GM12878 (cell line): ENCODE data around the gene SREK1. TPM values are rescaled to one million over a fixed set of nuclear protein-coding genes. Genes with fewer than 3 reads are reported as not detected.

Source experiments
- ATAC-seq: fragments of 200-7000 bp; cut with Tn5 transposase; 3 replicates; pipeline ENCODE4 v1.9.1; 2020; ENCODE audit warnings: mild to moderate bottlenecking, moderate library complexity
- BruUV-seq: library from RNA; stranded (reverse); fragments of 400-500 nt; replicated peaks from 2 replicates; lab custom pipeline; 2021; lab: Mats Ljungman, UMichigan
- CTCF ChIA-PET: fragments of 300-600 bp; sonication (Branson Sonifier 250); formaldehyde crosslinking; extraction: SDS; loops from one replicate; lab custom pipeline; 2021; ENCODE audit warnings: inconsistent platforms; lab: Yijun Ruan, JAX
- POLR2A ChIA-PET: fragments of 350-600 bp; formaldehyde crosslinking; extraction: SDS; loops from one replicate; lab custom pipeline; 2021; ENCODE audit warnings: inconsistent platforms; lab: Charles Lee
- RAD21 ChIA-PET: fragments of 300-600 bp; sonication (Branson Sonifier 250); formaldehyde crosslinking; loops from one replicate; lab custom pipeline; 2023; ENCODE audit warnings: antibody characterized with exemption; ENCODE audit not compliant: unreplicated experiment; lab: Charles Lee
- SMC1A ChIA-PET: fragments of 300-600 bp; sonication (Branson Sonifier 250); formaldehyde crosslinking; loops from one replicate; lab custom pipeline; 2023; ENCODE audit not compliant: unreplicated experiment, uncharacterized antibody; lab: Charles Lee
- DNase-seq: peaks from one replicate; pipeline ENCODE4 v3.0.0-alpha.2; 2011; ENCODE audit warnings: low read depth, low spot score
- FAIRE-seq: peaks from 3 replicates; lab custom pipeline; 2011; peaks lifted over from hg19 to GRCh38; lab: Jason Lieb, UNC
- H2AFZ ChIP-seq: 2 replicates; pipeline ENCODE4 v1.6.0; 2011; ENCODE audit warnings: low read depth, low read length, control low read depth; ENCODE audit not compliant: control insufficient read depth
- H3K27ac ChIP-seq: 2 replicates; pipeline ENCODE4 v1.5.1; 2011; ENCODE audit warnings: control low read depth; ENCODE audit not compliant: control insufficient read depth, insufficient read depth
- H3K27me3 ChIP-seq, 2 experiments: replicated peaks in 1 of 2; 2 replicates each; pipeline versions ENCODE4 v1.6.0 to v1.6.1; 2011; ENCODE audit warnings: low read length in 1 of 2; ENCODE audit not compliant: control insufficient read depth in 2 of 2, insufficient read depth in 2 of 2
- H3K36me3 ChIP-seq, 2 experiments: 2 replicates each; pipeline ENCODE4 v1.5.1; 2011; ENCODE audit warnings: low read length in 1 of 2; ENCODE audit not compliant: control insufficient read depth in 2 of 2, insufficient read depth in 2 of 2
- H3K4me1 ChIP-seq: 2 replicates; pipeline ENCODE4 v1.6.1; 2011; ENCODE audit warnings: mild to moderate bottlenecking, low read length, moderate library complexity, mixed read lengths; ENCODE audit not compliant: control insufficient read depth, insufficient read depth
- H3K4me2 ChIP-seq: 2 replicates; pipeline ENCODE4 v1.6.0; 2011; ENCODE audit warnings: control low read depth; ENCODE audit not compliant: control insufficient read depth, insufficient read depth
- H3K4me3 ChIP-seq: fragments of 200-600 bp; sonication (generic); 2 replicates; pipeline ENCODE4 v1.5.1; 2016
- H3K79me2 ChIP-seq: 2 replicates; pipeline ENCODE4 v1.6.0; 2011; ENCODE audit warnings: low read length; ENCODE audit not compliant: control insufficient read depth, insufficient read depth
- H3K9ac ChIP-seq: 2 replicates; pipeline ENCODE4 v1.8.0; 2011; ENCODE audit warnings: low read length, control low read depth, mixed read lengths; ENCODE audit not compliant: control insufficient read depth, insufficient read depth
- H3K9me3 ChIP-seq: replicated peaks from 3 replicates; pipeline ENCODE4 v1.5.1; 2011; ENCODE audit warnings: mild to moderate bottlenecking, low read length; ENCODE audit not compliant: control insufficient read depth, insufficient read depth
- H4K20me1 ChIP-seq: 2 replicates; pipeline ENCODE4 v1.6.0; 2011; ENCODE audit not compliant: control insufficient read depth, insufficient read depth
- ASH2L ChIP-seq: fragments of 300-600, 200-600 bp; sonication (generic); IDR thresholded peaks from 2 replicates; pipeline ENCODE4 v1.6.1; 2017; ENCODE audit warnings: low read depth, mild to moderate bottlenecking, borderline replicate concordance
- DPF2 ChIP-seq: fragments of 450-650 bp; IDR thresholded peaks from 2 replicates; pipeline ENCODE4 v1.6.1; 2017; ENCODE audit warnings: mild to moderate bottlenecking
- ETV6 ChIP-seq, 2 experiments: fragments of 450-650 bp in 1 of 2; IDR thresholded peaks in 1 of 2; conservative IDR thresholded peaks in 1 of 2; 2 replicates each; pipeline ENCODE4 v1.6.1; 2014; ENCODE audit warnings: antibody characterized with exemption in 1 of 2, borderline replicate concordance in 1 of 2, low read depth in 1 of 2, mild to moderate bottlenecking in 1 of 2, moderate library complexity in 1 of 2
- FOXM1 ChIP-seq: IDR thresholded peaks from 2 replicates; pipeline ENCODE4 v1.6.1; 2012; ENCODE audit warnings: low read depth, mild to moderate bottlenecking, inconsistent platforms, low read length, moderate library complexity
- MYB ChIP-seq: fragments of 150-350 bp; IDR thresholded peaks from 2 replicates; pipeline ENCODE4 v1.6.1; 2014; ENCODE audit warnings: mild to moderate bottlenecking, low read depth, low read length, borderline replicate concordance
- MYC ChIP-seq: IDR thresholded peaks from 2 replicates; pipeline ENCODE4 v1.6.1; 2011; ENCODE audit warnings: mild to moderate bottlenecking, low read length, moderate library complexity, inconsistent platforms; ENCODE audit not compliant: insufficient read depth, insufficient replicate concordance, insufficient read length, severe bottlenecking
- RFX5 ChIP-seq: IDR thresholded peaks from 2 replicates; pipeline ENCODE4 v1.6.1; 2011; ENCODE audit warnings: low read depth, low read length, improper control_type of control experiment
- TCF7 ChIP-seq: IDR thresholded peaks from 2 replicates; pipeline ENCODE4 v1.6.1; 2014; ENCODE audit warnings: antibody characterized with exemption, borderline replicate concordance
- ZNF274 ChIP-seq: IDR thresholded peaks from one replicate; pipeline ENCODE4 v1.8.0; 2011; ENCODE audit not compliant: insufficient read length, insufficient read depth
- ZNF384 ChIP-seq: IDR thresholded peaks from 2 replicates; pipeline ENCODE4 v1.6.1; 2012; ENCODE audit warnings: low read depth, mild to moderate bottlenecking, low read length, improper control_type of control experiment, borderline replicate concordance
- WGBS: methylation state at CpG from one replicate; pipeline ENCODE4 v1.1.6; 2016; ENCODE audit warnings: low lambda C conversion rate; ENCODE audit not compliant: insufficient replicate concordance, insufficient coverage; ENCODE audit errors: missing lambda C conversion rate; 5-methylcytosine and 5-hydroxymethylcytosine counted together
- in situ Hi-C: fragments of 300-500 bp; cut with MboI; formaldehyde crosslinking; loops from 9 replicates; pipeline ENCODE4 v1.14.3; 2018; ENCODE audit warnings: mixed read lengths
- intact Hi-C: fragments of 100-400 bp; cut with micrococcal nuclease; formaldehyde crosslinking; loops from one replicate; pipeline ENCODE4 v1.14.2; 2022; ENCODE audit not compliant: unreplicated experiment
- polyA plus RNA-seq, 11 experiments: library from polyadenylated mRNA; depleted of rRNA in 4 of 11; unstranded in 6 of 11; stranded (reverse) in 5 of 11; fragments of >200 nt; fragmentation: Nextera tagmentation in 4 of 11; fragmentation: Illumina TruSeq in 1 of 11; extraction: Ambion mirVana in 4 of 11; extraction: Trizol in 1 of 11; gene quantifications; 1 replicate in 1 of 11; 2 replicates in 10 of 11; pipeline versions ENCODE4 v1.2.1 to v1.2.3, GENCODE V29; 2011 to 2016; ENCODE audit warnings: inconsistent platforms in 2 of 11, missing spikeins in 2 of 11, low read depth in 1 of 11
- total RNA-seq, 4 experiments: library from RNA; depleted of rRNA in 3 of 4; stranded (reverse); fragments of >200 nt in 3 of 4; fragmentation: Illumina TruSeq in 1 of 4; extraction: Trizol in 1 of 4; gene quantifications; 2 replicates each; pipeline versions ENCODE4 v1.2.1 to v1.2.3, GENCODE V29; 2013 to 2021
- TF ChIP-seq, protein P1 (sequence below): IDR thresholded peaks from 2 replicates; pipeline ENCODE4 v1.6.1; 2011; ENCODE audit warnings: low read depth, low read length, improper control_type of control experiment, borderline replicate concordance
- TF ChIP-seq, protein P2 (sequence below): fragments of 450-650 bp; IDR thresholded peaks from 2 replicates; pipeline ENCODE4 v1.6.1; 2014; ENCODE audit warnings: mild to moderate bottlenecking
- TF ChIP-seq, protein P3 (sequence below): IDR thresholded peaks from 2 replicates; pipeline ENCODE4 v1.6.1; 2011; ENCODE audit warnings: mild to moderate bottlenecking, low read depth, low read length, moderate library complexity; ENCODE audit not compliant: insufficient replicate concordance
- TF ChIP-seq, protein P4 (sequence below): IDR thresholded peaks from 2 replicates; pipeline ENCODE4 v1.6.1; 2012; ENCODE audit warnings: mild to moderate bottlenecking, low read depth, low read length

Gene SREK1
- total and polyA plus RNA-seq, 10 of the 15 experiments (the other 5 are each of a cell fraction or from before 2014, with no cell fraction given) = 30.7 to 100 (median 61.5) TPM

DNA sequence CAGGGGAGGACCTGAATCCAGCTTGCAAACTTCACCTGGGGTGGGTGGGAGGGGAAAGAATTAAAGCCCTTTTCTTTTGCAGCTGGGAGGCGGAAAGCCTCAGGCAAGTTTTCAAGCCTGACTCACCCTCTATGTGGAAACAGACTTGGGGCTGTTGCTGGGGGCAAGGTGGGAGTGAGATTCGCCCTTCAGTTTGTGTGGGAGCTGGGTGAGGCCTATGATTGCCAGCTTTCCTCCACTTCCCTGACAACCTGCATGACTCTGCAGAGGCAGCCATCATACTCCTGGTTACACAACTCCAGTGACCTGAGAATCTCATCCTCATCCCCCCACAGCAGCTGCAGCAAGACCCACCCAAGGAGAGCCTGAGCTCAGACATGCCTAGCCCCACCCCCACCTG, 43.2 kb upstream of the SREK1 start:
- intact Hi-C loops = no loop called here
- Histone ChIP-seq H3K9me3 (peaks cover 2% of the 10 kb centered on the region; the same call in 2 of the 3 replicates), H3K4me3 (no peak overlapping the region), H3K27ac (no peak overlapping the region), H4K20me1 (no peaks in the 10 kb centered on the region), H3K27me3 (no peaks in the 10 kb centered on the region), H2AFZ (no peak overlapping the region), H3K79me2 (no peaks in the 10 kb centered on the region), H3K36me3 (no peaks in the 10 kb centered on the region), H3K4me1 (no peaks in the 10 kb centered on the region), H3K4me2 (no peak overlapping the region), H3K9ac (no peak overlapping the region)
- ATAC-seq (no peak), FAIRE-seq (no peak), DNase-seq (no peak)
- ChIA-PET RAD21 (no interaction called here), POLR2A (no interaction called here), CTCF (no interaction called here), SMC1A (no interaction called here)
- in situ Hi-C loops = no loop called here
- WGBS = 90% methylated on average over 2 of the region's 2 CpGs
- TF ChIP-seq ZNF384 = no peak
- TF ChIP-seq, protein P1, sequence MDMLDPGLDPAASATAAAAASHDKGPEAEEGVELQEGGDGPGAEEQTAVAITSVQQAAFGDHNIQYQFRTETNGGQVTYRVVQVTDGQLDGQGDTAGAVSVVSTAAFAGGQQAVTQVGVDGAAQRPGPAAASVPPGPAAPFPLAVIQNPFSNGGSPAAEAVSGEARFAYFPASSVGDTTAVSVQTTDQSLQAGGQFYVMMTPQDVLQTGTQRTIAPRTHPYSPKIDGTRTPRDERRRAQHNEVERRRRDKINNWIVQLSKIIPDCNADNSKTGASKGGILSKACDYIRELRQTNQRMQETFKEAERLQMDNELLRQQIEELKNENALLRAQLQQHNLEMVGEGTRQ = no peak
- no peak for TF ChIP-seq ASH2L
- TF ChIP-seq MYC = no peak
- TF ChIP-seq MYB = no peak
- no peak for TF ChIP-seq DPF2
- TF ChIP-seq, protein P2, sequence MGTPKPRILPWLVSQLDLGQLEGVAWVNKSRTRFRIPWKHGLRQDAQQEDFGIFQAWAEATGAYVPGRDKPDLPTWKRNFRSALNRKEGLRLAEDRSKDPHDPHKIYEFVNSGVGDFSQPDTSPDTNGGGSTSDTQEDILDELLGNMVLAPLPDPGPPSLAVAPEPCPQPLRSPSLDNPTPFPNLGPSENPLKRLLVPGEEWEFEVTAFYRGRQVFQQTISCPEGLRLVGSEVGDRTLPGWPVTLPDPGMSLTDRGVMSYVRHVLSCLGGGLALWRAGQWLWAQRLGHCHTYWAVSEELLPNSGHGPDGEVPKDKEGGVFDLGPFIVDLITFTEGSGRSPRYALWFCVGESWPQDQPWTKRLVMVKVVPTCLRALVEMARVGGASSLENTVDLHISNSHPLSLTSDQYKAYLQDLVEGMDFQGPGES = no peak
- no peak for TF ChIP-seq FOXM1
- TF ChIP-seq ETV6 (conservative IDR thresholded peaks at IDR 0.05 in 1 of 2, IDR thresholded peaks at IDR 0.05 in 1 of 2; ENCODE audit: borderline replicate concordance in 1 of 2, low read depth in 1 of 2) = no peak
- no peak for TF ChIP-seq RFX5
- TF ChIP-seq, protein P3, sequence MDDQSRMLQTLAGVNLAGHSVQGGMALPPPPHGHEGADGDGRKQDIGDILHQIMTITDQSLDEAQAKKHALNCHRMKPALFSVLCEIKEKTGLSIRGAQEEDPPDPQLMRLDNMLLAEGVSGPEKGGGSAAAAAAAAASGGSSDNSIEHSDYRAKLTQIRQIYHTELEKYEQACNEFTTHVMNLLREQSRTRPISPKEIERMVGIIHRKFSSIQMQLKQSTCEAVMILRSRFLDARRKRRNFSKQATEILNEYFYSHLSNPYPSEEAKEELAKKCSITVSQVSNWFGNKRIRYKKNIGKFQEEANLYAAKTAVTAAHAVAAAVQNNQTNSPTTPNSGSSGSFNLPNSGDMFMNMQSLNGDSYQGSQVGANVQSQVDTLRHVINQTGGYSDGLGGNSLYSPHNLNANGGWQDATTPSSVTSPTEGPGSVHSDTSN = no peak
- no peak for TF ChIP-seq TCF7
- TF ChIP-seq, protein P4, sequence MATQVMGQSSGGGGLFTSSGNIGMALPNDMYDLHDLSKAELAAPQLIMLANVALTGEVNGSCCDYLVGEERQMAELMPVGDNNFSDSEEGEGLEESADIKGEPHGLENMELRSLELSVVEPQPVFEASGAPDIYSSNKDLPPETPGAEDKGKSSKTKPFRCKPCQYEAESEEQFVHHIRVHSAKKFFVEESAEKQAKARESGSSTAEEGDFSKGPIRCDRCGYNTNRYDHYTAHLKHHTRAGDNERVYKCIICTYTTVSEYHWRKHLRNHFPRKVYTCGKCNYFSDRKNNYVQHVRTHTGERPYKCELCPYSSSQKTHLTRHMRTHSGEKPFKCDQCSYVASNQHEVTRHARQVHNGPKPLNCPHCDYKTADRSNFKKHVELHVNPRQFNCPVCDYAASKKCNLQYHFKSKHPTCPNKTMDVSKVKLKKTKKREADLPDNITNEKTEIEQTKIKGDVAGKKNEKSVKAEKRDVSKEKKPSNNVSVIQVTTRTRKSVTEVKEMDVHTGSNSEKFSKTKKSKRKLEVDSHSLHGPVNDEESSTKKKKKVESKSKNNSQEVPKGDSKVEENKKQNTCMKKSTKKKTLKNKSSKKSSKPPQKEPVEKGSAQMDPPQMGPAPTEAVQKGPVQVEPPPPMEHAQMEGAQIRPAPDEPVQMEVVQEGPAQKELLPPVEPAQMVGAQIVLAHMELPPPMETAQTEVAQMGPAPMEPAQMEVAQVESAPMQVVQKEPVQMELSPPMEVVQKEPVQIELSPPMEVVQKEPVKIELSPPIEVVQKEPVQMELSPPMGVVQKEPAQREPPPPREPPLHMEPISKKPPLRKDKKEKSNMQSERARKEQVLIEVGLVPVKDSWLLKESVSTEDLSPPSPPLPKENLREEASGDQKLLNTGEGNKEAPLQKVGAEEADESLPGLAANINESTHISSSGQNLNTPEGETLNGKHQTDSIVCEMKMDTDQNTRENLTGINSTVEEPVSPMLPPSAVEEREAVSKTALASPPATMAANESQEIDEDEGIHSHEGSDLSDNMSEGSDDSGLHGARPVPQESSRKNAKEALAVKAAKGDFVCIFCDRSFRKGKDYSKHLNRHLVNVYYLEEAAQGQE = no peak
- no peak for TF ChIP-seq ZNF274
- no TSS peak for BruUV-seq
